RPMI8226 (cell line): ENCODE data around the gene USP49.

Source experiments
- DNase-seq: peaks from one replicate; pipeline ENCODE4 v3.0.0-alpha.2; 2015

The USP49 gene

DNA sequence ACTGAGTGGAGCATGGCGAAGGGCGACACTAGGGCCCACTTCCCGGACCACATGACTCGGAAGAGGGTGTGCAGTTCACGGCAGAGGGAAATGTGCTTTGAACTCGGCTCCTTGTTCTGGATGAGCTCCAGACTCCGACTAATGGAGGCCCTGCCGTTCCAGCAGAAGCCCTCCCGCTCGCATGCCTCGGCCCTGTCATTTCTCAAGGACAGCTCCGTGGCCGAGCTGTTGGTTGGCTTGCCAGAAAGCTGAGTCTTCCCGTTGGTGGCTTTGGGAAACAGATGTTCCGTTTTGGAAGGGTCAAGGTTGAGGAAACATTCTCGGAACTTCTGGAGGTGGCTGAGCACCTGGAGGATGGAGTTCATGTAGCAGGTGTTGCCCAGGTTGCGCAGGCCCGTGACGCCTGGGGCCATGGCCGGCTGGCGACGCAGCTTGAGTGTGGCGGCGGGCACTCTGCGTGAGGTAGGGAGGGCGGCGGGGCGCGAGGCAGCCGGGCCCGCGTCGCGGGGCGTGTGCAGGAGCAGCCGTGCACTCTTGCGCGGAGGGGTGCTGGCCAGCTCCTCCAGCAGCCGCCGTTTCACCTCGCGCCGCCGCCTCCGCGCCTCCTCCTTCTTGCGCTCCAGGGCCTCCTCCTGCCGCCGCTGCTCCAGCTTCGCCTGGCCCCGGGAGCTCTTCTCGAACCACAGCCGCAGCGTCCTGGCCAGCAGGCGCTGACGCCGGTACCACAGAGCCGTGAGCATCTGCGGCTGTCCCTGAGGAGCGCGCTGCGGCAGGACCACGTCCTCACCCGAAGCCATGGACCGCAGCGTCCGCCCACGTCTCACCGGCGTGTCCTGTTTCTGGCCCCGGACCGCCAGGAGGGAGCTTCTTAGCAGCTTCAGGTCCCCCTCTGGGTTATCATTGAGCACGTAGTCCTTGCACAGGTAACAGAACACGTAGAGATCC lies 89.1 kb downstream of the USP49 start:
- DNase-seq: no peak

DNA sequence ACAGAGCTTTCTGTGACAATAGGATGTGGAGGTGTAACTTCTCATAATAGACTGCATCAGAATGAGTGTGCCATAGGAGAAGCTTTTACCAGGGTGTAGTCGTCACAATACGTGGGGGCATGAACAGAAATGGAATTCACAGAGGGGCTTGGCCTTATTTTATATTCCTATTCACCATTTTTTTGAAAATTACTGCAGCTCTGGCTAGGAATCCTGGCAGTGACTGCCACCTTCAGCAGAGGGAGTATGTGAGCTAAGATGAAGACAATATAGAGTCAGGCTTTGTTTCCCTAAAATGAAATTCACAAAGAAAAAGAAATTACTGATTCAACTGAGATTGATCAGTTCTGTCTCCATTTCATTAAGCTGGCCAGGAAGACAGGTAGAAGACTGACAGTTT lies 93.8 kb downstream of the USP49 start:
- DNase-seq: no peak

GRCh38 chr6:41799559-41799911 lies 95.6 kb downstream of the USP49 start:
- DNase-seq: no peak

DNA sequence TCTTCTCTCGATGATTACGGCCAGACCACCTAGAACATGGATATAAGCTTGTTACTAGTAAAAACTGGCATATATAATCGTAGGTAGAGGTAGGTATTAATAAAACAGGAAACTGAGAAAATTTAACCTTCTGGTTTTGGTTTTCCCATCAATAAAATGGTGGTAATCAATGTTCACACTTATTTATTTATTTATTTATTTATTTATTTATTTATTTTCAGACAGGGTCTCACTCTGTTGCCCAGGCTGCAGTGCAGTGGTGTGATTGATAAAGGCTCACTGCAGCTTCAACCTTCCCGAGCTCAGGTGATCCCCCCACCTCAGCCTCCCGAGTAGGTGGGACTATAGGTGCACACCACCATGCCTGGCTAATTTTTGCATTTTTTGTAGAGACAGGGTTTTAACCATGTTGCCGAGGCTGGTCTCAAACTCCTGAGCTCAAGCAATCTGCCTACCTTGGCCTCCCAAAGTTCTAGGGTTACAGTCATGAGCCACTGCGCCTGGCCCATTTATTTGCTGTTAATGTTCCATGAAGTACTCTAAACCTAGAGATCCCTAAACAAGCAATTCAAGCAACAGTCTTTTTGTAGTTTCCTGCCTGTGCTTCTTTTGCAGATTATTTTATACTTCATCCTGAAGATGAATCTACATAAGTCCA lies 96.1 kb downstream of the USP49 start:
- DNase-seq: no peak

DNA sequence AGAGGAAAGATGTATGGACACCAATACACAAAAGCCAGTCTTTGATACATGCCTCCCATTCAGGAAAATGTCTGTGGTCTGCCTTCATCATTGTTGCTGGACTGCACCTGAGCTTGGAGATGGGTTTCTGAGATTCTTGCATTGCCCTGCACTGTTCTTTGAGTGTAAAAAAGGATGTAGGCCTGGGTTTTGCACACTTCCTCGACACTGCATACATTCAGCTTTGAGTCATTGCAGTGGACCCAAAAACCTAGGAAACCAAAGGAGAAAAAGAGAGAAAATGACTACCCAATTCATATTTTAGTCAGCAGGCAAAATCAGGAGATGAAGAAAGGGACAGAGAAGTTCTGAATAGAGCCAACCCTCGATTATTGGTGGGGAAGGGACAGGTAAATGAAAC lies 98.7 kb downstream of the USP49 start:
- no peak for DNase-seq

GRCh38 chr6:41791984-41792383 lies 103.2 kb downstream of the USP49 start:
- DNase-seq: no peak

DNA sequence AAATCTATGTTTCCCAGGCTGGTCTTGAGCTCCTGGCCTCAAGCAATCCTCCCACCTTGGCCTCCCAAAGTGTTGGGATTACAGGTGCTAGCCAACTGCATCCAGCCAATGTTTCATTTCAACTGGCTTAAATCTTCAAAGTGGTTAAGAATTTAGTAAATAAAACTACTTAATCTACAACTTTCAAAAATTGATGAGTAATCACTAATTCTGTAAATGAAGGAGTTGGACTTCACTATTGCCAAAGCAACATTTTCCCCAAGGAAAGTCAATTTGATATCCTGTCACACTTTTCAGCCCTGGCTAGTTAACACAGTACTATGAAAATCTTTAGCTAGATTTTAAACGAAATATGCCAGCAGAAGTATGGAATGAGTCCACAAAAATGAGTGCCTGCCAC lies 103.9 kb downstream of the USP49 start:
- no peak for DNase-seq

- no peak for DNase-seq
These were observed 105.1 kb downstream of the USP49 start for GRCh38 chr6:41790045-41790444.

GRCh38 chr6:41789390-41789724 lies 105.8 kb downstream of the USP49 start:
- no peak for DNase-seq

DNA sequence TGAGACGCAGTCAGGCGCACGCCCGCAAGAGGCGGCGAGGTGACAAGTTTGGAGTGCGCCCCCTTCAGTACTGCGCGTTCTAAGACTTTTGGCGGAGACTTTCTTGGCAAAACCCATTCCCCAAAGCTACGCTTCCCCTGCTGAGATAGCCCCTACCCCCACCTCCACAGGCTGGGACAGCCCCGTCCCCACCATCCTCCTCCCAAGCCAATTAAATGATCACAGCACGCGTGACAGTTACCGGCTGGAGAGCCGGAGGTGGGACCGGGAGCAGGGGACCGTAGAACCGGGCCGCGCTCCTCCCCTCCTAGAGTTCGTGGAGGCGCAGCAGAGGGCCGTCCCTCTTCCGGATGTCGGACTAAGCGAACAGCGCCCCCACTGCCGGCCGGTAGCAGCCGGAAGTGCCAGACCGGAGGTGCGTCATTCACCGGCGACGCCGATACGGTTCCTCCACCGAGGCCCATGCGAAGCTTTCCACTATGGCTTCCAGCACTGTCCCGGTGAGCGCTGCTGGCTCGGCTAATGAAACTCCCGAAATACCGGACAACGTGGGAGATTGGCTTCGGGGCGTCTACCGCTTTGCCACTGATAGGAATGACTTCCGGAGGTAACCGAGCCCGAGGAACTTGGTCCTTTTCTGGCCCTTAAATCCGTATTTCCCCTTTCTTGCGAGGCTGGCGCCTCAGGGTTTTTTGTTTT lies 107.8 kb downstream of the USP49 start, which contains the start of gene TOMM6:
Gene TOMM6 (plus strand): TSS at position 476 of the 699 bp plus-strand sequence. CDS start 4 bp downstream, at position 480.
- DNase-seq: peak; percentile 96

GRCh38 chr6:41786451-41787218 lies 108.5 kb downstream of the USP49 start:
- DNase-seq: peak; percentile 90

GRCh38 chr6:41785689-41786450 lies 109.3 kb downstream of the USP49 start:
- DNase-seq: no peak

- no peak for DNase-seq
These were observed 109.9 kb downstream of the USP49 start for GRCh38 chr6:41785254-41785653.

DNA sequence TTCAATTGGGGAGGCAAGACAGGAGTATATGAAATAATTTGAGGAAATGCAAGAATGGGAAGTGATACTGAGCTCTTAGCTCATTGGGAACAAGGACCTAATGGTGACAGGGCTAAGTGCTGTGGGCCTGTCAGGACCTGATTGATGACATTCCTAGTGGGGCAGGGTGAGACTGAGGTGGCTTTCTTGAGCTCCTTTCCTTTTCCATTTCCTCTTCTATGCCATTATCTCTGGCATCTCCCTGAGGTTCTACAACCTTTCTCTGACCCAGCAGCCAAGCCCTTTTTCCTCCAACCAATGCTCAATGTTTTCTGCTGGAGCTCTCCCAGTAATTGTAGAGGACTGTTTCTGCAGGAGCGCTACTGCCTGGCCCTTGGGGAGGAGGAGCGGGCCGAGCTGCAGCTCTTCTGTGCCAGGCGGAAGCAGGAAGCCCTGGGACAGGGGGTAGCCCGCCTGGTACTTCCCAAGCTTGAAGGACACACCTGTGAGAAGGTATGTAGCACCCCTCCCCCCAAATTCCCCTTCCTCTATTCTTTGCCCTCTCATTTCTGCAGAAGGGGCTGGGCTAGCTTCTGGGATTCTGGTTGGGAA lies 110.5 kb downstream of the USP49 start:
- DNase-seq: no peak

GRCh38 chr6:41783106-41783780 lies 111.9 kb downstream of the USP49 start:
- no peak for DNase-seq

- no peak for DNase-seq
These were observed 113.8 kb downstream of the USP49 start for GRCh38 chr6:41781366-41781730.

GRCh38 chr6:41780551-41781365 lies 114.4 kb downstream of the USP49 start, which contains the start of gene PRICKLE4:
TSS of gene PRICKLE4 (plus strand) at chr6:41780782. CDS start at chr6:41783474, 2,692 bp downstream.
- DNase-seq: no peak

- peak; percentile 96 for DNase-seq
These were observed 115.2 kb downstream of the USP49 start, which contains the start of gene FRS3 for GRCh38 chr6:41779788-41780550. TSS of gene FRS3 (minus strand) at chr6:41779900. CDS start at chr6:41776987, 2,913 bp downstream.

DNA sequence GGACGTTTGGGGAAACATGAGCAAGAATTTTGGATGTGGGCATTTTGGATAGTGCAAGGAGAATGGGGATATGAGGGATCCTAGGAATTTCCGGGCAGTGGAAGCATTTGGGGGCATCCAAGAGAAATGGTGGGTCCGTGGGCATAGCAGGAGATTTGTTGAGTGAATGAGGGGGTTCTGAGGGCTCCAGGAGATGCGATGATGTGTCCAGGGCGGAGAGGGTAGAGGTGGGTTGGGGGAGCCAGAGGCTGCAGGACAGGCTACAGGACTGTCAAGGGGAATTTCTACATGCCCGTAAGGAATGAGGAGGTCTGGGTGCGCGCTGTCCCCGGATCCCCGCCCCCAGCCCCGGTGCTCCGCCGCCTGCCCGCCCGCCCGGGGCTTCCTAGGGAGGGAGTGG lies 115.8 kb downstream of the USP49 start:
- DNase-seq: no peak
